Measurements from ENCODE around the gene TUBA1B.
"Not testable (repeated sequence)": the region's sequence is repeated elsewhere in the genome, so short reads cannot be mapped to it uniquely, and the experiment has no call there.

TUBA1B gene

GRCh38 chr12:49138587-49138986, 7.4 kb upstream of the TUBA1B start:
- no peaks in the 10 kb centered on the region for H3K27me3 ChIP-seq (replicated peaks; ENCODE audit: control insufficient read depth, insufficient read depth, low read length)
- DNase-seq (ENCODE audit: extremely low read depth, insufficient read length): no peak
- H3K4me3 ChIP-seq (replicated peaks; ENCODE audit: low read depth, low read length): no peak overlapping the region

GRCh38 chr12:49137476-49137875, 6.3 kb upstream of the TUBA1B start:
- TF ChIP-seq CTCF (IDR thresholded peaks at IDR 0.05; ENCODE audit: insufficient read depth, low read length, poor library complexity, severe bottlenecking): no peak
- Histone ChIP-seq H3K4me3 (replicated peaks; ENCODE audit: low read depth, low read length) (no peak overlapping the region), H3K27me3 (replicated peaks; ENCODE audit: control insufficient read depth, insufficient read depth, low read length) (no peaks in the 10 kb centered on the region), H3K36me3 (ENCODE audit: control insufficient read depth, insufficient read depth, low read length) (no peaks in the 10 kb centered on the region)
- DNase-seq (ENCODE audit: extremely low read depth, insufficient read length): no peak

More at GRCh38 chr12:49138587-49138986, 7.4 kb upstream of the TUBA1B start:
- no peaks in the 10 kb centered on the region for H3K36me3 ChIP-seq (ENCODE audit: control insufficient read depth, insufficient read depth, low read length)
- no peak for TF ChIP-seq CTCF (IDR thresholded peaks at IDR 0.05; ENCODE audit: insufficient read depth, low read length, poor library complexity, severe bottlenecking)

- DNase-seq (ENCODE audit: extremely low read depth, insufficient read length); H3K36me3 ChIP-seq (ENCODE audit: control insufficient read depth, insufficient read depth, low read length); H3K4me3 ChIP-seq (replicated peaks; ENCODE audit: low read depth, low read length); H3K27me3 ChIP-seq (replicated peaks; ENCODE audit: control insufficient read depth, insufficient read depth, low read length): not testable (repeated sequence)
These were observed 5.8 kb upstream of the TUBA1B start for GRCh38 chr12:49136997-49137396.

- H3K4me3 ChIP-seq (replicated peaks; ENCODE audit: low read depth, low read length): peak overlapping the region; percentile 61
- DNase-seq (ENCODE audit: extremely low read depth, insufficient read length): no peak
- no peak for TF ChIP-seq CTCF (IDR thresholded peaks at IDR 0.05; ENCODE audit: insufficient read depth, low read length, poor library complexity, severe bottlenecking)
- H3K36me3 ChIP-seq (ENCODE audit: control insufficient read depth, insufficient read depth, low read length): peaks cover 4% of the 10 kb centered on the region
- no peaks in the 10 kb centered on the region for H3K27me3 ChIP-seq (replicated peaks; ENCODE audit: control insufficient read depth, insufficient read depth, low read length)
These were observed 2.4 kb upstream of the TUBA1B start for GRCh38 chr12:49133590-49133989.

GRCh38 chr12:49133014-49133413, 1.8 kb upstream of the TUBA1B start:
- H3K36me3 ChIP-seq (ENCODE audit: control insufficient read depth, insufficient read depth, low read length): peaks cover 4% of the 10 kb centered on the region
- no peak for DNase-seq (ENCODE audit: extremely low read depth, insufficient read length)
- H3K4me3 ChIP-seq (replicated peaks; ENCODE audit: low read depth, low read length): peak overlapping the region; percentile 61
- TF ChIP-seq CTCF (IDR thresholded peaks at IDR 0.05; ENCODE audit: insufficient read depth, low read length, poor library complexity, severe bottlenecking): no peak
- H3K27me3 ChIP-seq (replicated peaks; ENCODE audit: control insufficient read depth, insufficient read depth, low read length): no peaks in the 10 kb centered on the region

GRCh38 chr12:49131894-49132461, 783 bp upstream of the TUBA1B start:
- DNase-seq (ENCODE audit: extremely low read depth, insufficient read length): no peak
- H3K27me3 ChIP-seq (replicated peaks; ENCODE audit: control insufficient read depth, insufficient read depth, low read length): no peaks in the 10 kb centered on the region
- peaks cover 10% of the 10 kb centered on the region for H3K36me3 ChIP-seq (ENCODE audit: control insufficient read depth, insufficient read depth, low read length)
- no peak for TF ChIP-seq CTCF (IDR thresholded peaks at IDR 0.05; ENCODE audit: insufficient read depth, low read length, poor library complexity, severe bottlenecking)
- peak overlapping the region; percentile 61 for H3K4me3 ChIP-seq (replicated peaks; ENCODE audit: low read depth, low read length)

Data from GM06990 (cell line).